Choroid plexus epithelial cell (primary cell): ENCODE data around the gene PTPN7.

Experiments used
- DNase-seq: peaks from one replicate; pipeline ENCODE4 v3.0.0-alpha.2; 2010; ENCODE audit warnings: low read depth
- H3K4me3 ChIP-seq: 2 replicates; pipeline ENCODE4 v1.5.1; 2011; ENCODE audit warnings: low read depth, mild to moderate bottlenecking, control low read depth, low read length, moderate library complexity
- TF ChIP-seq, protein P1 (sequence below): conservative IDR thresholded peaks from 2 replicates; pipeline ENCODE4 v1.5.1; 2011; ENCODE audit warnings: low read depth, mild to moderate bottlenecking, control low read depth, inconsistent platforms, low read length, moderate library complexity

PTPN7 gene

DNA sequence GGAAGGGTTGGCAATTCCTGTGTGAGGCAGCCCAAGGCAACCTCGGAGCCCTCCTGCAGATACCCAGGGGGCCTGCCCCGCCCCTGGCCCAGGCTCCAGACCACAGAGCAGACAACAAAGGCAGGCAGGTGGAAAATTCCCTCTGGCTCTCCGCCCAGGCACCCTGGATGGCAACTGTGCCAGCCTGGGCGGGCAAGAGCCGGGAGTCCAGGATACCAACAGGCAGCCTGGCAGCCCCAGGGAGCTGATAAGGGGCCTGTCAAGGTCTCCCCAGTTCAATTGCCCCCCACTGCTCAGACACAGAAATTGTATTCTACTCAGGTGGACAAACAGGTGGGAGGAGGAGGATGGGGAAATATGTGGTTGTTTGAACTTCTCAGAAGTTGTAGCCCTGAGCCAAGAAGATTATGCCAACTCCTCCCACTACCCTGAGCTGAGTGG lies 53.1 kb downstream of the PTPN7 start:
- TF ChIP-seq, protein P1, sequence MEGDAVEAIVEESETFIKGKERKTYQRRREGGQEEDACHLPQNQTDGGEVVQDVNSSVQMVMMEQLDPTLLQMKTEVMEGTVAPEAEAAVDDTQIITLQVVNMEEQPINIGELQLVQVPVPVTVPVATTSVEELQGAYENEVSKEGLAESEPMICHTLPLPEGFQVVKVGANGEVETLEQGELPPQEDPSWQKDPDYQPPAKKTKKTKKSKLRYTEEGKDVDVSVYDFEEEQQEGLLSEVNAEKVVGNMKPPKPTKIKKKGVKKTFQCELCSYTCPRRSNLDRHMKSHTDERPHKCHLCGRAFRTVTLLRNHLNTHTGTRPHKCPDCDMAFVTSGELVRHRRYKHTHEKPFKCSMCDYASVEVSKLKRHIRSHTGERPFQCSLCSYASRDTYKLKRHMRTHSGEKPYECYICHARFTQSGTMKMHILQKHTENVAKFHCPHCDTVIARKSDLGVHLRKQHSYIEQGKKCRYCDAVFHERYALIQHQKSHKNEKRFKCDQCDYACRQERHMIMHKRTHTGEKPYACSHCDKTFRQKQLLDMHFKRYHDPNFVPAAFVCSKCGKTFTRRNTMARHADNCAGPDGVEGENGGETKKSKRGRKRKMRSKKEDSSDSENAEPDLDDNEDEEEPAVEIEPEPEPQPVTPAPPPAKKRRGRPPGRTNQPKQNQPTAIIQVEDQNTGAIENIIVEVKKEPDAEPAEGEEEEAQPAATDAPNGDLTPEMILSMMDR: no peak
- H3K4me3 ChIP-seq: no peak overlapping the region
- no peak for DNase-seq

DNA sequence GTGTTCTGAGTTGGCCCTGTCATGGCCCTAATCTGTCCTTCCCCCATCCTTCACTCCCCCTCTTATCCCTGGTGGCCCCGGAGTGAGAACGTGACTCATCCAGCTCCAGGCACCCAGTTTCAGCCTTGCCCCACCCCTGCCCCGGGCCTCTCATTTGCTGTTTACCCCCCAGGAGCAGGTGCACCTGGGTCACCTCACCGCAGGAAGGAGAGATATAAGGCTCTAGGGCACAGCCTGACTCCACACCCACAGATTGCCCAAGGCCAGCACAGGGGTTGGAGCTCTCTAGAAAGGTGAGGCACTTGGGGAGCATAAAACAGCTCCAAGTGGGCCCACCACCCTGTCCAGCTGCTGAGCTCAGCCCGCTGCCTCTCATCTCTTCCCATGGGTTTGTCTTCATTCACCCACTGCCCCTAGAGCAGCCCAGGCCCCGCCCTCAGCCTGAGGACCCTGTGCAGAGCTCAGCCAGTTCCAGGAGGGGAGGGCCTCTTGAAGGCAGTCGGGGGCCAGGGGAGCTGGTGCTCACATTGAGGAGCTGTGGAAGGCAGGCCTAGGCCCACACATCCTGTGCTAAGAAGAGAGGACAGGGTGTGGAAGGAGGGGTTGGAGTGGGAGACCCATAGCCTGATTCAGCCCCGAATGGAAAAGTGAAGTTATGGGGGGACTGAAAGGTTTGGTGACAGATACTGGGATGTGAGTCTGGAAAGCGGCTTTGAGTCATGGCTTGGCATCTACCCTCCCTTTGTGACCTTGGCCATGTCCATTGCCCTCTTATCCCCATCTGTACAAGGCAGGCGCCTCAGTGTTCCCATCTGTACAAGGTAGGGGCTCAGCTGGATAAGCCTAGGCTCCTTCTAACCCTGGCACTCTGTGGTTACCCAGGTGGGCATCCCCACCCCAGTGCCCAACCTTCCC lies 53.8 kb downstream of the PTPN7 start:
- DNase-seq: no peak
- no peak overlapping the region for H3K4me3 ChIP-seq

DNA sequence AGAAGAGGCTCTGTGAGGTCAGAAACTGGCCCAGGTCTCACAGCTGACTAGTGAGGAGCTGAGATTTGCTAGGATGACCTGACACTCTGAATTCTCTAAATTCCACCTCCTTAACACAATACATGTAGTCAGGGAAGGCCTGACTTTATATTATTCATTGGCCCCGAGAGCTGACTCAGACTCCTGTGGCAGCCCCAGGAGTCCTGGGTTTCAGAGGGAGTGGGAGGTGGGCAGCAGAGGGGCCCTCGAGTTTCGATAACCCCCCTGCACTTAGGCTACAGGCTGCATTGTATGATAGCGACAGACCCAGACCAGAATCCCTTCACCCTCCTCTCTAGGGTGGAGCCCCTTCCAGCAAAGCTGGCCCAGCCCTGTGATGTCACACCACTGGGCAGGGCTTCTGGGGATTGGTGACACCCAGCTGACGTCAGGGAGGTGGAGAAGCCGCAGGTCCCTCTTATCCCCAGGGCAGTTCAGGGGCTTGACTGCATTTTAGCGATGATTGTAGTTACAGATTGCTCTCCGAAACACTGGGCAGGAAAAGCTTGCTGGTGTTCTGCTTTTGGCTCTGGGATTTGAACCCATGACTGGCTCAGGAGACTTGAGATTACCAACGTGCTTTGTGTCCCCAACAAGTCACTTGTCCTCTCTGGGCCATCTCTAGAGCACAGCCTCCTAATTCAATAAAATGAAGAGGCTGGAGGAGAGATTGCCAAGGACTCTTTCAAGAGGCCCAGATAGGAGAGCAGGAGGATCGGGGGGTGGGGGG lies 54.6 kb downstream of the PTPN7 start:
- TF ChIP-seq, protein P1: no peak
- DNase-seq: peak; percentile 67
- no peak overlapping the region for H3K4me3 ChIP-seq

More for the DNA sequence above, 53.8 kb downstream of the PTPN7 start:
- TF ChIP-seq, protein P1: no peak

DNA sequence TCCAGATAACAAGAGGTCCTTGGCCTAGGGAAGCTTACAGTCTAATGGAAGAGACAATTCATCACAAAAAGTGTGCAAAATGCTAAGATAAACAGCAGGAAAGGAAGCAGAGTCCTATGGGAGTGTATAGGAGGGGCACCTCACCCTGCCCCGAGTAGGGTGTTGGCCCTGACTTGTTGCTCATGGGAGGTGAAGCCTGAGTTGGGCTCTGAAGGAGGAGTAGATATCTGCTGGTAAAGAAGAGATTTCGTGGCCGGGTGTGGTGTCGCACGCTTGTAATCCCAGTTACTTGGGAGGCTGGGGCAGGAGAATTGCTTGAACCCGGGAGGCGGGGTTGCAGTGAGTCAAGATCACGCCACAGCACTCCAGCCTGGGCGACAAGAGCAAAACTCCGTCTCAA lies 56.3 kb downstream of the PTPN7 start:
- TF ChIP-seq, protein P1: no peak
- H3K4me3 ChIP-seq: no peak overlapping the region
- DNase-seq: no peak

DNA sequence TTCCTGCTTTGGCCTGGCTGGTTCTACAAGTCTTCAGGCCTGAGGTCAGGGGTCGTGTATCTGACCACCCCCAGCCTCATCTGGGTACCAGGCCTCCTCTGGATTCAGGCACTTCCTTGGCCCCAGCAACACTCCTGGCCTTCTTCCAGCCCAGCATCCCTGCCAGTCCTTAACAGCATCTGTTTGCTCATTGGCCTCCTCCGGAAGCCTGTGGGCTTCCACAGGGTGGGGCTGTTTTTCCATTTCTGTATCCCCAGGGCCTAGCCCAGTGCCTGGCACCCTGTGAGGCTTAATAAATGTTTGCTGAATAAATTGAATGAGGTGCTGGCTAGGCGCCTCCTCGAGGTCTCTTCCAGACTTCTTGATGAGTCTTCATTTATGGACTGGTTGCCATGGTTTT lies 59.2 kb downstream of the PTPN7 start:
- no peak for DNase-seq
- TF ChIP-seq, protein P1: no peak
- H3K4me3 ChIP-seq: no peak overlapping the region
